Measurements from ENCODE around the gene STRA8. TPM values are rescaled to one million over a fixed set of nuclear protein-coding genes. Genes with fewer than 3 reads are reported as not detected.
A peak's percentile ranks its signal among the peaks of the same experiment; 100 is the strongest.

The STRA8 gene
- total and polyA plus RNA-seq, 2 of the 13 experiments (the other 11 are each of a cell fraction or from before 2014, with no cell fraction given): not detected

- TF ChIP-seq ZNF792 (CRISPR knock-in tag; IDR thresholded peaks at IDR 0.05) (no peak), MTA1 (CRISPR knock-in tag; IDR thresholded peaks at IDR 0.05; ENCODE audit: borderline replicate concordance) (no peak), ZNF879 (CRISPR knock-in tag; IDR thresholded peaks at IDR 0.05) (no peak), GABPB1 (CRISPR knock-in tag; IDR thresholded peaks at IDR 0.05) (peak; percentile 20; the same call in 1 of the 2 replicates), ZNF138 (CRISPR knock-in tag; IDR thresholded peaks at IDR 0.05; ENCODE audit: low read depth) (no peak), ZC3H13 (CRISPR knock-in tag; IDR thresholded peaks at IDR 0.05) (no peak)
- TF ChIP-seq, protein P1, sequence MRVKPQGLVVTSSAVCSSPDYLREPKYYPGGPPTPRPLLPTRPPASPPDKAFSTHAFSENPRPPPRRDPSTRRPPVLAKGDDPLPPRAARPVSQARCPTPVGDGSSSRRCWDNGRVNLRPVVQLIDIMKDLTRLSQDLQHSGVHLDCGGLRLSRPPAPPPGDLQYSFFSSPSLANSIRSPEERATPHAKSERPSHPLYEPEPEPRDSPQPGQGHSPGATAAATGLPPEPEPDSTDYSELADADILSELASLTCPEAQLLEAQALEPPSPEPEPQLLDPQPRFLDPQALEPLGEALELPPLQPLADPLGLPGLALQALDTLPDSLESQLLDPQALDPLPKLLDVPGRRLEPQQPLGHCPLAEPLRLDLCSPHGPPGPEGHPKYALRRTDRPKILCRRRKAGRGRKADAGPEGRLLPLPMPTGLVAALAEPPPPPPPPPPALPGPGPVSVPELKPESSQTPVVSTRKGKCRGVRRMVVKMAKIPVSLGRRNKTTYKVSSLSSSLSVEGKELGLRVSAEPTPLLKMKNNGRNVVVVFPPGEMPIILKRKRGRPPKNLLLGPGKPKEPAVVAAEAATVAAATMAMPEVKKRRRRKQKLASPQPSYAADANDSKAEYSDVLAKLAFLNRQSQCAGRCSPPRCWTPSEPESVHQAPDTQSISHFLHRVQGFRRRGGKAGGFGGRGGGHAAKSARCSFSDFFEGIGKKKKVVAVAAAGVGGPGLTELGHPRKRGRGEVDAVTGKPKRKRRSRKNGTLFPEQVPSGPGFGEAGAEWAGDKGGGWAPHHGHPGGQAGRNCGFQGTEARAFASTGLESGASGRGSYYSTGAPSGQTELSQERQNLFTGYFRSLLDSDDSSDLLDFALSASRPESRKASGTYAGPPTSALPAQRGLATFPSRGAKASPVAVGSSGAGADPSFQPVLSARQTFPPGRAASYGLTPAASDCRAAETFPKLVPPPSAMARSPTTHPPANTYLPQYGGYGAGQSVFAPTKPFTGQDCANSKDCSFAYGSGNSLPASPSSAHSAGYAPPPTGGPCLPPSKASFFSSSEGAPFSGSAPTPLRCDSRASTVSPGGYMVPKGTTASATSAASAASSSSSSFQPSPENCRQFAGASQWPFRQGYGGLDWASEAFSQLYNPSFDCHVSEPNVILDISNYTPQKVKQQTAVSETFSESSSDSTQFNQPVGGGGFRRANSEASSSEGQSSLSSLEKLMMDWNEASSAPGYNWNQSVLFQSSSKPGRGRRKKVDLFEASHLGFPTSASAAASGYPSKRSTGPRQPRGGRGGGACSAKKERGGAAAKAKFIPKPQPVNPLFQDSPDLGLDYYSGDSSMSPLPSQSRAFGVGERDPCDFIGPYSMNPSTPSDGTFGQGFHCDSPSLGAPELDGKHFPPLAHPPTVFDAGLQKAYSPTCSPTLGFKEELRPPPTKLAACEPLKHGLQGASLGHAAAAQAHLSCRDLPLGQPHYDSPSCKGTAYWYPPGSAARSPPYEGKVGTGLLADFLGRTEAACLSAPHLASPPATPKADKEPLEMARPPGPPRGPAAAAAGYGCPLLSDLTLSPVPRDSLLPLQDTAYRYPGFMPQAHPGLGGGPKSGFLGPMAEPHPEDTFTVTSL (CRISPR knock-in tag; IDR thresholded peaks at IDR 0.05; ENCODE audit: borderline replicate concordance): no peak
- TF ChIP-seq, protein P2, sequence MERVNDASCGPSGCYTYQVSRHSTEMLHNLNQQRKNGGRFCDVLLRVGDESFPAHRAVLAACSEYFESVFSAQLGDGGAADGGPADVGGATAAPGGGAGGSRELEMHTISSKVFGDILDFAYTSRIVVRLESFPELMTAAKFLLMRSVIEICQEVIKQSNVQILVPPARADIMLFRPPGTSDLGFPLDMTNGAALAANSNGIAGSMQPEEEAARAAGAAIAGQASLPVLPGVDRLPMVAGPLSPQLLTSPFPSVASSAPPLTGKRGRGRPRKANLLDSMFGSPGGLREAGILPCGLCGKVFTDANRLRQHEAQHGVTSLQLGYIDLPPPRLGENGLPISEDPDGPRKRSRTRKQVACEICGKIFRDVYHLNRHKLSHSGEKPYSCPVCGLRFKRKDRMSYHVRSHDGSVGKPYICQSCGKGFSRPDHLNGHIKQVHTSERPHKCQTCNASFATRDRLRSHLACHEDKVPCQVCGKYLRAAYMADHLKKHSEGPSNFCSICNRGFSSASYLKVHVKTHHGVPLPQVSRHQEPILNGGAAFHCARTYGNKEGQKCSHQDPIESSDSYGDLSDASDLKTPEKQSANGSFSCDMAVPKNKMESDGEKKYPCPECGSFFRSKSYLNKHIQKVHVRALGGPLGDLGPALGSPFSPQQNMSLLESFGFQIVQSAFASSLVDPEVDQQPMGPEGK (CRISPR knock-in tag; IDR thresholded peaks at IDR 0.05): peak; percentile 84
Measured at GRCh38 chr7:135238112-135238744, 4.6 kb downstream of the STRA8 start (continued).
